IMR-90 (cell line): ENCODE measurements around the gene OPRL1.

Experiments used
- CEBPB ChIP-seq: IDR thresholded peaks from 2 replicates; pipeline ENCODE4 v1.6.1; 2012; ENCODE audit warnings: low read depth, low read length, improper control_type of control experiment
- MAZ ChIP-seq: IDR thresholded peaks from 2 replicates; pipeline ENCODE4 v1.6.1; 2012; ENCODE audit warnings: low read depth, mild to moderate bottlenecking, low read length, improper control_type of control experiment, moderate library complexity, borderline replicate concordance
- MXI1 ChIP-seq: IDR thresholded peaks from 2 replicates; pipeline ENCODE4 v1.6.1; 2012; ENCODE audit warnings: low read depth, mild to moderate bottlenecking, low read length, moderate library complexity, borderline replicate concordance
- NFE2L2 ChIP-seq: fragments of 150-350 bp; IDR thresholded peaks from 2 replicates; pipeline ENCODE4 v1.6.1; 2016; ENCODE audit warnings: low read depth, mild to moderate bottlenecking, low read length
- POLR2A ChIP-seq: IDR thresholded peaks from 2 replicates; pipeline ENCODE4 v1.6.1; 2012; ENCODE audit warnings: mild to moderate bottlenecking, low read depth, low read length
- RCOR1 ChIP-seq: IDR thresholded peaks from 2 replicates; pipeline ENCODE4 v1.6.1; 2012; ENCODE audit warnings: mild to moderate bottlenecking, low read length, improper control_type of control experiment; ENCODE audit not compliant: insufficient replicate concordance
- SMC3 ChIP-seq: fragments of 150-350 bp; IDR thresholded peaks from 2 replicates; pipeline ENCODE4 v1.6.1; 2016; ENCODE audit warnings: low read depth, mild to moderate bottlenecking, antibody characterized with exemption, low read length, moderate library complexity
- TF ChIP-seq, protein P1 (sequence below): conservative IDR thresholded peaks from 2 replicates; pipeline ENCODE4 v1.5.1; 2012; ENCODE audit warnings: mild to moderate bottlenecking, low read depth, low read length, improper control_type of control experiment
- TF ChIP-seq, protein P2 (sequence below): fragments of 150-350 bp; IDR thresholded peaks from 2 replicates; pipeline ENCODE4 v1.6.1; 2016; ENCODE audit warnings: low read depth, mild to moderate bottlenecking, low read length, moderate library complexity, borderline replicate concordance
- TF ChIP-seq, protein P3 (sequence below): fragments of 150-350 bp; IDR thresholded peaks from 2 replicates; pipeline ENCODE4 v1.6.1; 2017; ENCODE audit warnings: mild to moderate bottlenecking, antibody characterized with exemption, low read length, low read depth

DNA sequence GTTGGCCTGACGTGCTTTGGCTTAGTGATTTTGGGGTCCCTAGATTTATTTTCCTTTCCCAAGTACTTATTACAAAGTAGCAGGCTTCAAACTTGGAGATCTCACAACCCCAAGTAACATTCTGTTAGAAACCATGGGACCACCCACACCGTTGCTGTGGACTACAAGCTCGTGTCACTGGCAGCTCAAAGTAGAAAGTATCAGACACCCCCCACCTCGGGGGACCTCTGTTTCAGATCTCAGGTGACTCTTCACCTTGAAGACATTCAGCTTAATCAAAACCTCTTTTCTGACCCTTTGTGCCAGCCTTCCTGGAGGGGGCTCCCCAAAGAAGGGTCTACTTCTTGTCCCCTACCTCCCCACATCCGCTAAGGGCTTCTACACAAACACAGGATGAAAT is 68.7 kb downstream of the OPRL1 start:
- no peak for TF ChIP-seq POLR2A
- TF ChIP-seq, protein P1, sequence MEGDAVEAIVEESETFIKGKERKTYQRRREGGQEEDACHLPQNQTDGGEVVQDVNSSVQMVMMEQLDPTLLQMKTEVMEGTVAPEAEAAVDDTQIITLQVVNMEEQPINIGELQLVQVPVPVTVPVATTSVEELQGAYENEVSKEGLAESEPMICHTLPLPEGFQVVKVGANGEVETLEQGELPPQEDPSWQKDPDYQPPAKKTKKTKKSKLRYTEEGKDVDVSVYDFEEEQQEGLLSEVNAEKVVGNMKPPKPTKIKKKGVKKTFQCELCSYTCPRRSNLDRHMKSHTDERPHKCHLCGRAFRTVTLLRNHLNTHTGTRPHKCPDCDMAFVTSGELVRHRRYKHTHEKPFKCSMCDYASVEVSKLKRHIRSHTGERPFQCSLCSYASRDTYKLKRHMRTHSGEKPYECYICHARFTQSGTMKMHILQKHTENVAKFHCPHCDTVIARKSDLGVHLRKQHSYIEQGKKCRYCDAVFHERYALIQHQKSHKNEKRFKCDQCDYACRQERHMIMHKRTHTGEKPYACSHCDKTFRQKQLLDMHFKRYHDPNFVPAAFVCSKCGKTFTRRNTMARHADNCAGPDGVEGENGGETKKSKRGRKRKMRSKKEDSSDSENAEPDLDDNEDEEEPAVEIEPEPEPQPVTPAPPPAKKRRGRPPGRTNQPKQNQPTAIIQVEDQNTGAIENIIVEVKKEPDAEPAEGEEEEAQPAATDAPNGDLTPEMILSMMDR = no peak
- TF ChIP-seq NFE2L2 = no peak
- TF ChIP-seq CEBPB = no peak
- no peak for TF ChIP-seq SMC3
- TF ChIP-seq, protein P2, sequence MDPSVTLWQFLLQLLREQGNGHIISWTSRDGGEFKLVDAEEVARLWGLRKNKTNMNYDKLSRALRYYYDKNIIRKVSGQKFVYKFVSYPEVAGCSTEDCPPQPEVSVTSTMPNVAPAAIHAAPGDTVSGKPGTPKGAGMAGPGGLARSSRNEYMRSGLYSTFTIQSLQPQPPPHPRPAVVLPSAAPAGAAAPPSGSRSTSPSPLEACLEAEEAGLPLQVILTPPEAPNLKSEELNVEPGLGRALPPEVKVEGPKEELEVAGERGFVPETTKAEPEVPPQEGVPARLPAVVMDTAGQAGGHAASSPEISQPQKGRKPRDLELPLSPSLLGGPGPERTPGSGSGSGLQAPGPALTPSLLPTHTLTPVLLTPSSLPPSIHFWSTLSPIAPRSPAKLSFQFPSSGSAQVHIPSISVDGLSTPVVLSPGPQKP = no peak
- TF ChIP-seq MXI1 = no peak
- TF ChIP-seq, protein P3, sequence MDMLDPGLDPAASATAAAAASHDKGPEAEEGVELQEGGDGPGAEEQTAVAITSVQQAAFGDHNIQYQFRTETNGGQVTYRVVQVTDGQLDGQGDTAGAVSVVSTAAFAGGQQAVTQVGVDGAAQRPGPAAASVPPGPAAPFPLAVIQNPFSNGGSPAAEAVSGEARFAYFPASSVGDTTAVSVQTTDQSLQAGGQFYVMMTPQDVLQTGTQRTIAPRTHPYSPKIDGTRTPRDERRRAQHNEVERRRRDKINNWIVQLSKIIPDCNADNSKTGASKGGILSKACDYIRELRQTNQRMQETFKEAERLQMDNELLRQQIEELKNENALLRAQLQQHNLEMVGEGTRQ = no peak
- TF ChIP-seq RCOR1 = no peak
- TF ChIP-seq MAZ = no peak
